Left lung (tissue), 10 donors: ENCODE measurements around the gene FMC1. TPM values are rescaled to one million over a fixed set of nuclear protein-coding genes. Genes with fewer than 3 reads are reported as not detected.

Experiments used
- ATAC-seq: fragments of 200-7000 bp; cut with Tn5 transposase; one replicate; pipeline ENCODE4 v1.9.1; 2020; ENCODE audit warnings: moderate library complexity
- DNase-seq, 4 donors: peaks; one replicate each; pipeline ENCODE4 v3.0.0-alpha.2; 2013 to 2020
- H3K27ac ChIP-seq, 2 donors: fragments of 200-600 bp; sonication (generic) in 1 of 2; one replicate each; pipeline versions ENCODE4 v1.5.0 to v1.8.0; 2020 to 2021
- H3K27me3 ChIP-seq, 2 donors: fragments of 200-600 bp; sonication (generic) in 1 of 2; one replicate each; pipeline versions ENCODE4 v1.5.0 to v1.8.0; 2020 to 2021
- H3K36me3 ChIP-seq, 2 donors: fragments of 200-600 bp; sonication (generic) in 1 of 2; one replicate each; pipeline versions ENCODE4 v1.5.0 to v1.8.0; 2020 to 2021
- H3K4me1 ChIP-seq, 2 donors: fragments of 200-600 bp; one replicate each; pipeline ENCODE4 v1.8.0; 2021
- H3K4me3 ChIP-seq, 2 donors: fragments of 200-600 bp; sonication (generic) in 1 of 2; one replicate each; pipeline versions ENCODE4 v1.5.0 to v1.8.0; 2020 to 2021; ENCODE audit warnings: mild to moderate bottlenecking in 1 of 2
- H3K9me3 ChIP-seq, 2 donors: fragments of 200-600 bp; sonication (generic) in 1 of 2; one replicate each; pipeline versions ENCODE4 v1.5.0 to v1.8.0; 2020 to 2021
- CTCF ChIP-seq, 2 donors: fragments of 200-600 bp; sonication (generic) in 1 of 2; IDR thresholded peaks; one replicate each; pipeline versions ENCODE4 v1.5.0 to v1.8.0; 2021; ENCODE audit warnings: antibody characterized with exemption in 2 of 2
- intact Hi-C, 2 donors: fragments of 100-400 bp; cut with DNase I; formaldehyde crosslinking; loops; one replicate each; pipeline versions ENCODE4 v1.11.2 to v1.14.2; 2022
- polyA plus RNA-seq, 6 donors: library from polyadenylated mRNA; unstranded; fragments of 120-200 nt; gene quantifications; one replicate each; pipeline ENCODE4 v1.2.1, GENCODE V29; 2013; ENCODE audit not compliant: insufficient read length in 6 of 6
- total RNA-seq, 2 donors: library from RNA; stranded (reverse); fragmentation: NEBNext Ultra II Directional; extraction: Animal tissue kit (Norgen Biotek cat#: 25700); gene quantifications; one replicate each; pipeline ENCODE4 v1.2.1, GENCODE V29; 2021
- donor health status: DM: no; HTN: yes; CAD: no.
- donor health status: DM: no; HTN: no; CAD: no.

FMC1 gene
- total and polyA plus RNA-seq, 8 donors = 11.1 to 17.2 (median 15.5) TPM

- DNase-seq = peak in 1 of 4 donors; percentile 32
- intact Hi-C loops = no loop called here
- TF ChIP-seq CTCF (IDR thresholded peaks at IDR 0.05) = no peak
- peak overlapping the region; percentile 99 to 100 for H3K27ac ChIP-seq
- H3K4me3 ChIP-seq = peak overlapping the region; percentile 72 to 91
- H3K27me3 ChIP-seq = no peaks in the 10 kb centered on the region
- H3K4me1 ChIP-seq = peaks cover 6 to 43% of the 10 kb centered on the region in 2 donors
- peak; percentile 8 for ATAC-seq
- no peaks in the 10 kb centered on the region for H3K36me3 ChIP-seq
- H3K9me3 ChIP-seq = no peaks in the 10 kb centered on the region
Observed at GRCh38 chr7:139358541-139359365, 17.6 kb downstream of the FMC1 start.

- ATAC-seq (peak; percentile 95), DNase-seq (peak; percentile 99 to 100 (median 100))
- H3K4me3 ChIP-seq = peak within 1 kb of the TSS; percentile 72 to 91
- no peaks in the 10 kb centered on the region for H3K9me3 ChIP-seq
- TF ChIP-seq CTCF (IDR thresholded peaks at IDR 0.05) = peak in 1 of 2 donors; percentile 31
- peaks cover 6 to 50% of the 10 kb centered on the region in 2 donors for H3K4me1 ChIP-seq
- intact Hi-C loops = no loop called here
- no peaks in the 10 kb centered on the region for H3K36me3 ChIP-seq
- H3K27ac ChIP-seq = peak within 1 kb of the TSS; percentile 99 to 100
- H3K27me3 ChIP-seq = no peaks in the 10 kb centered on the region
Observed at GRCh38 chr7:139359366-139360209, 18.5 kb downstream of the FMC1 start, which contains the start of gene LUC7L2. TSS of gene LUC7L2 (plus strand) at chr7:139359894. CDS start at chr7:139360262, 368 bp downstream.

- no peak for TF ChIP-seq CTCF (IDR thresholded peaks at IDR 0.05)
- intact Hi-C loops = no loop called here
- peak; percentile 89 for ATAC-seq
- Histone ChIP-seq H3K4me1 (peaks cover 6 to 43% of the 10 kb centered on the region in 2 donors), H3K9me3 (no peaks in the 10 kb centered on the region), H3K27me3 (no peaks in the 10 kb centered on the region), H3K36me3 (peaks cover 0 to 2% of the 10 kb centered on the region in 2 donors), H3K4me3 (peak overlapping the region; percentile 72 to 91), H3K27ac (peak overlapping the region; percentile 99 to 100)
- peak; percentile 93 to 97 (median 96) for DNase-seq
Observed at GRCh38 chr7:139360210-139360947, 19.2 kb downstream of the FMC1 start.

- H3K4me1 ChIP-seq = peaks cover 6 to 44% of the 10 kb centered on the region in 2 donors
Observed at GRCh38 chr7:139360948-139361307, 19.8 kb downstream of the FMC1 start.

More at GRCh38 chr7:139360948-139361307, 19.8 kb downstream of the FMC1 start:
- peak overlapping the region; percentile 72 to 91 for H3K4me3 ChIP-seq
- H3K9me3 ChIP-seq = no peaks in the 10 kb centered on the region
- H3K27me3 ChIP-seq = no peaks in the 10 kb centered on the region
- peaks cover 0 to 6% of the 10 kb centered on the region in 2 donors for H3K36me3 ChIP-seq
- ATAC-seq (no peak), DNase-seq (no peak)
- peak overlapping the region; percentile 99 to 100 for H3K27ac ChIP-seq
- TF ChIP-seq CTCF (IDR thresholded peaks at IDR 0.05) = no peak
- intact Hi-C loops = no loop called here
